Fibroblast of the aortic adventitia (primary cell): ENCODE data around the gene HOXB3. TPM values are rescaled to one million over a fixed set of nuclear protein-coding genes. Genes with fewer than 3 reads are reported as not detected.

Experiments
- DNase-seq: peaks from one replicate; pipeline ENCODE4 v3.0.0-alpha.2; 2010; ENCODE audit warnings: low read depth
- H3K4me3 ChIP-seq: 2 replicates; pipeline ENCODE4 v1.5.1; 2011; ENCODE audit warnings: low read depth, mild to moderate bottlenecking, control low read depth, low read length, moderate library complexity
- total RNA-seq: library from RNA; depleted of rRNA; stranded (reverse); fragments of >200 nt; gene quantifications from 2 replicates; pipeline ENCODE4 v1.2.3, GENCODE V29; 2012; ENCODE audit warnings: low replicate concordance
- TF ChIP-seq, protein P1 (sequence below): IDR thresholded peaks from 2 replicates; pipeline ENCODE4 v1.5.1; 2011; ENCODE audit warnings: mild to moderate bottlenecking, low read length, control low read depth, inconsistent platforms; ENCODE audit not compliant: insufficient read depth

The HOXB3 gene
- total RNA-seq, 1 donor, result 9.7 TPM

DNA sequence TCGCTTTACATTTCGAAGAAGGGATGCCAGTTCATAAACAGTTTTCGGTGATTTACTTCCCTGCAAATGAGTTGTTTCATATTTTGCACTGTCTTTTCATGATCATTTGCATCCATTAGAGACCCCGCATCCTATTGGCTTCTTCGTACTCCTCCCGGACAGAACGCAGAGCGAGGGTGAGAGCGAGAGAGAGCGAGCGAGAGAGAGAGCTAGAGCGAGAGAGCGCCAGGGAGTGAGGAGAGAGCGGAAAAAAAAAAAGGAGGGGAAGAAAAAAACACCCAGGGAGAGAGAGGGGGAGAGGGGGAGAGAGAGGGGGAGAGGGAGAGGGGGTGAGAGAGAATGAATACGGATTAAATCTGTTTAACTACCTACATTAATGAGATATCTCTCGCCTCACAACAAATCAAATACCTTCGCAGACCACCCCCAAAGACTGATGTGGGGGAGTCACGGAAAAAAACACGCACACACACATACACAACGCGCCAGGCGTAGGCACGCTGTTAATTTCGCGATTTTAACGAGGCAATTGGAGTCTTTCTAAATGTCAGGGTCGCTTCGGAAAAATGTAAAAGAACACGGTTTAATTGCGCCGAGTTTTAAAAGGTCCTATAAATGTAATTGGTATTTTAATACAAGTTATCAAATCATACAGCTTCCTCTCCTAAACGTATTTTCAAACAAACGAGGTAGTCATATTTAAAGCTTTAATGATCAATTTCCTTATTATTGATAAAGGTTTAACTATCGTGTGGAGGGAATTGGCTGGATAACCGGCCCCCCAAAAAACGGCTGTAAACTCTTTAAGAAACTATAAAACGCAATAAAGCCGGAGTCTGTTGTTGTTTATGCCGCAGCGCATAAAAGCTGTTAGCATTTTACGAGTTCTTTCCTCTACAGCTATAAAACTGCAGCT is 25.3 kb upstream of the HOXB3 start, which contains the start of gene HOXB8:
Gene HOXB8, minus strand, starts transcription at position 246 of the 916 bp plus-strand sequence. CDS start 588 bp downstream, outside the sequence.
- TF ChIP-seq, protein P1, sequence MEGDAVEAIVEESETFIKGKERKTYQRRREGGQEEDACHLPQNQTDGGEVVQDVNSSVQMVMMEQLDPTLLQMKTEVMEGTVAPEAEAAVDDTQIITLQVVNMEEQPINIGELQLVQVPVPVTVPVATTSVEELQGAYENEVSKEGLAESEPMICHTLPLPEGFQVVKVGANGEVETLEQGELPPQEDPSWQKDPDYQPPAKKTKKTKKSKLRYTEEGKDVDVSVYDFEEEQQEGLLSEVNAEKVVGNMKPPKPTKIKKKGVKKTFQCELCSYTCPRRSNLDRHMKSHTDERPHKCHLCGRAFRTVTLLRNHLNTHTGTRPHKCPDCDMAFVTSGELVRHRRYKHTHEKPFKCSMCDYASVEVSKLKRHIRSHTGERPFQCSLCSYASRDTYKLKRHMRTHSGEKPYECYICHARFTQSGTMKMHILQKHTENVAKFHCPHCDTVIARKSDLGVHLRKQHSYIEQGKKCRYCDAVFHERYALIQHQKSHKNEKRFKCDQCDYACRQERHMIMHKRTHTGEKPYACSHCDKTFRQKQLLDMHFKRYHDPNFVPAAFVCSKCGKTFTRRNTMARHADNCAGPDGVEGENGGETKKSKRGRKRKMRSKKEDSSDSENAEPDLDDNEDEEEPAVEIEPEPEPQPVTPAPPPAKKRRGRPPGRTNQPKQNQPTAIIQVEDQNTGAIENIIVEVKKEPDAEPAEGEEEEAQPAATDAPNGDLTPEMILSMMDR, result no peak
- no peak within 1 kb of the TSS for H3K4me3 ChIP-seq
- DNase-seq, result no peak

DNA sequence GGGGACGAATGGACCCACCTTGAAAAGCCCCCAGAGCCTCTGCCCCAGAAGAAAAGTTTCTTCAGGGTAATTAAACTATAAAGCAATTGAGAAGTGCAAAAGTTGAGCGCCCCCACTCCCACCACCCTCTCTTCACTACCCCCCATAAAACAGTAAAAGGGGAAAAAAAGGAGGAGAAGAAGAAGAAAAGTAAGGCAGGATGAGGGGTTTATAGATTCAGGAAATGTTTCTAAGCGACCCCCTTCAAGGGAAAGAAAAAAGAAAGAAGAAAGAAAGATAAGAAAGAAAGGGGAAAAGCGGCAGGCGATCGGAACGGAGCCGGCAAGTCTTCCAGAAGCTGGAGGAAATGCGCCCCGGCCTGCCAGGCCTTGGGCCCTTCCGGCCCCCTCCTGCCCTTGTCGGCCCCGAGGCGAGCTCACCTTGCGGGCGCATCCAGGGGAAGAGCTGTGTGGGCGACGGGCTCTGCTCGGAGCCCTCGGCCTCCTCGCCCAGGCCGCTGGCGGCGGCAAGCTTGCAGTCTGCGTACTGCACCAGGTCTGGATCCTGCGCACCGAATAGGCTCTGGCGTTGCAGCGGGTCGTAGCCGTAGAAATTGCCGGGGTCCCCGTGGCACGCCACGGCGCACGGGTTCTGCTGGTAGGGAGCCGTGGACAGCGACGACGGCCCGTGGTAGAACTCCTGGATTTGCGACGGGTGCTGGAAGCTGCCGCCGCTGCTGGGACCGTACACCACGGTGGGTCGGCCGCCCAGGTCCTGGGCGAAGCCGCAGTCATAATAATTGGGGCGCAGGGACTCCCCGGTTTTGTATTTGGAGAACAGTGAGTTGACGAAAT is 24.0 kb upstream of the HOXB3 start:
- no peak overlapping the region for H3K4me3 ChIP-seq
- no peak for DNase-seq
- TF ChIP-seq, protein P1, result no peak

DNA sequence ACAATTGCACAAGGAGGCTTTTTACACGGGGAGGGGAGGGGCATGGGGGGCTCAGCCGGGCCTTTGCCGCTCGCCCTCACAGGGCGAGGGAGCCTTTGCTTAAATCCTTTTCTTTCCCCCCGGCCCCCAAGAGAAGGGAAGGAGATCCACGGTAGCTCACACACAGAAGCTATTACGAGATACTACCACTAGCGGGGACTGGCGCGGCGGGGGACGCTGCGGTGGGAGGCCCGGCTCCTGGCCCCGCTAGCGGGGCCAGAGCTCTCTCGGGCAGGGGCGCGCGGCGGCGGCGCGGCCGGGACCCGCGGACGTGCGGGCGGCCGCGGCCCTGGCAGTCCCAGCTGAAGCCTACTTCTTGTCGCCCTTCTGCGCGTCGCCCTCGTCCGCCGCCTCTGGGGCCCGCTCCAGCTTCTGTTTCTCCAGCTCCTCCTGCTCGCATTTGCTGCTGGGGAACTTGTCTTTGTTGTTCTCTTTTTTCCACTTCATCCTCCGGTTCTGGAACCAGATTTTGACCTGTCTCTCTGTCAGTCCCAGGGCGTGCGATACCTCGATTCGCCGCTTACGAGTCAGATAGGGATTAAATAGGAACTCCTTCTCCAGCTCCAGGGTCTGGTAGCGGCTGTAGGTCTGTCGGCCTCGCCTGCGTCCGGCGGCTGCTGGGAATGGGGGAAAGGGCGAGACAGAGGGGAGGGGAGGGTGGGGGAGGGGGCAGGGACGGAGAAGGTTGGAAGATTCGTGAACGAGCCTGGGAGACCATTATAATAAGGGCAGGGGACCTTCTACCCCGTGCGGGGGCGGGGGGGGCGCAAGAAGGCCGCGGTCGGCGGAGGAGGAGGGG is 23.0 kb upstream of the HOXB3 start:
- peak overlapping the region; percentile 35 for H3K4me3 ChIP-seq
- TF ChIP-seq, protein P1, result peak; percentile 38
- no peak for DNase-seq

DNA sequence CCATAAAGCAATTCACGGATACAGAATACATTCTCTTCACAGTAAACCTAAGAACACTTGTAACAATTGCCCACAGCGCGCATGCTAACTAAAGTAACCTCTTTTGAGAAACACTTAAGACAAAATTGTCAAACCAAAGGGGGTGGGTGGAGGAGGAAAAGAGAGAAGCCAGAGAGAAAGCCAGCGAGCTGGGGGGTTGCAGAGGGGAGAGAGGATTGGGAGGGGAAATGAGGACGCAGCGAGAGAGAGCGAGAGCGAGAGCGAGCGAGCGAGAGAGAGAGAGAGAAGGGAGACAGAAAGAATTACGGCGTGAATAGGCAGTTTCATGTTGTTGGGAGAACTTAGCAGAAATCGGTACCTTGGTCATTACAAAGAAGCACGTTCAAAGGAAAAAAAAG is 22.4 kb upstream of the HOXB3 start:
- no peak overlapping the region for H3K4me3 ChIP-seq
- TF ChIP-seq, protein P1, result no peak
- DNase-seq, result no peak

DNA sequence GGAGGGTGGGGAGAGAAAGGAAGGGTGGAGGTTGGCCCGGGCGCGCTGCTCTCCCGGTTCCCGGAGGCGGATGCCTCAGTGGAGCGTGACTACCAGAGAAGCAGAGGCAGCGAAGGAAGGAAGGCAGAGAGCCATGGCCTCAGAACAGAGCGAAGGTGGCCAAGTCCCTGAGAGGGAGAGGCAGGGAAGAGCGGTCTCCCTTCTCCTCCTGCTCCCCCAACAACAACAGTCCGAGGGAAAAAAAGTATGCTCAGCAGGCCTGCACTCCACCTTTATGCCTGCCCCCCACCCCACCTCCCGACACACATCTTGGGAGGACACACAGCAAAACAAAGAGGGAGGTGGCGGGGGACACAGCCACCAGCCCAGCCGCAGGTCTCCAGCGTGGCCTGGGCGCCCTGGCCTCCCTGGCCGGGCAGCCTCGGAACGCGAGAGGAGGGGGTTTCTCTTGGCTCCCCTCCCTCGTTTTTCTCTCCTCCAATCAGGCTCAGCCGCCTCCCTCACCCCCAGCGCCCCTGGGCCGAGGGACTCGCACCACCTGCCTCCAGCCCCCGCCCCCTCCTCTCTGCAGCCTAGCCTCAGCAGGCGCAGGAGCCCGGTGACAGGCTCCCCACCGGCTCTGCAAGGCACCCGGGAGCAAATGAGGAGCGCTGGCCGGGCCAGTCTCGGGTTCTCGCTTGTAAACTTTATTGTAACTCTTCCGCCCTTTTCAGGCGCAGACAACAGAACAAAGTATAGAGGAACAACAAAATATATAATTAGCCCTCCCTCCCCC is 21.8 kb upstream of the HOXB3 start:
- TF ChIP-seq, protein P1, result no peak
- no peak for DNase-seq
- no peak overlapping the region for H3K4me3 ChIP-seq
